Endothelial cell of hepatic sinusoid (primary cell): ENCODE measurements around the gene DLG2.

ENCODE experiments used
- in situ Hi-C: cut with HindIII; loops from 2 replicates; pipeline ENCODE4 v1.10.0; 2017; ENCODE audit warnings: low sequenced_read_pairs

The DLG2 gene

GRCh38 chr11:85572056-85572455 lies 55.1 kb downstream of the DLG2 start:
- in situ Hi-C loops, result no loop called here

- in situ Hi-C loops, result no loop called here
Measured at GRCh38 chr11:85569525-85569924, 57.6 kb downstream of the DLG2 start.

- in situ Hi-C loops, result no loop called here
Measured at GRCh38 chr11:85558411-85558810, 68.7 kb downstream of the DLG2 start.

- in situ Hi-C loops, result no loop called here
Measured at GRCh38 chr11:85551881-85552280, 75.3 kb downstream of the DLG2 start.

GRCh38 chr11:85541683-85542082 lies 85.5 kb downstream of the DLG2 start:
- in situ Hi-C loops, result no loop called here

GRCh38 chr11:85540635-85541205 lies 86.4 kb downstream of the DLG2 start:
- in situ Hi-C loops, result no loop called here

GRCh38 chr11:85540181-85540580 lies 87.0 kb downstream of the DLG2 start:
- in situ Hi-C loops, result no loop called here

- in situ Hi-C loops, result no loop called here
Measured at GRCh38 chr11:85539740-85540139, 87.4 kb downstream of the DLG2 start.

- in situ Hi-C loops, result no loop called here
Measured at GRCh38 chr11:85539029-85539689, 88.0 kb downstream of the DLG2 start.

GRCh38 chr11:85536438-85536837 lies 90.7 kb downstream of the DLG2 start:
- in situ Hi-C loops, result no loop called here

GRCh38 chr11:85534806-85535205 lies 92.3 kb downstream of the DLG2 start:
- in situ Hi-C loops, result no loop called here

- in situ Hi-C loops, result no loop called here
Measured at GRCh38 chr11:85531191-85531897, 95.8 kb downstream of the DLG2 start.

GRCh38 chr11:85530634-85531033 lies 96.5 kb downstream of the DLG2 start:
- in situ Hi-C loops, result no loop called here

GRCh38 chr11:85526564-85526963 lies 100.6 kb downstream of the DLG2 start:
- in situ Hi-C loops, result no loop called here

- in situ Hi-C loops, result no loop called here
Measured at GRCh38 chr11:85525686-85526085, 101.5 kb downstream of the DLG2 start.

GRCh38 chr11:85517272-85517671 lies 109.9 kb downstream of the DLG2 start:
- in situ Hi-C loops, result no loop called here

GRCh38 chr11:85495918-85496317 lies 131.2 kb downstream of the DLG2 start:
- in situ Hi-C loops, result no loop called here

- in situ Hi-C loops, result no loop called here
Measured at GRCh38 chr11:85494396-85494795, 132.7 kb downstream of the DLG2 start.

- in situ Hi-C loops, result no loop called here
Measured at GRCh38 chr11:85485902-85486301, 141.2 kb downstream of the DLG2 start.

GRCh38 chr11:85483861-85484260 lies 143.3 kb downstream of the DLG2 start:
- in situ Hi-C loops, result no loop called here

GRCh38 chr11:85481862-85482261 lies 145.3 kb downstream of the DLG2 start:
- in situ Hi-C loops, result no loop called here
